HG02642 (cell line): ENCODE data around the gene B3GNT7.
"Not testable (repeated sequence)": the region's sequence is repeated elsewhere in the genome, so short reads cannot be mapped to it uniquely, and the experiment has no call there.

Source experiments
- ATAC-seq: cut with Tn5 transposase; IDR thresholded peaks from one replicate; pipeline ENCODE4 v1.9.1; 2021; ENCODE audit warnings: mild to moderate bottlenecking; ENCODE audit not compliant: unreplicated experiment, poor library complexity

The B3GNT7 gene

GRCh38 chr2:231395188-231396057 is at the start of gene B3GNT7:
TSS of gene B3GNT7 (plus strand) at chr2:231395710. CDS start at chr2:231395804, 94 bp downstream.
- no peak for ATAC-seq

GRCh38 chr2:231347081-231347480 is 48.4 kb upstream of the B3GNT7 start:
- no peak for ATAC-seq

GRCh38 chr2:231347638-231348037 is 47.9 kb upstream of the B3GNT7 start:
- ATAC-seq: no peak

- no peak for ATAC-seq
Measured at GRCh38 chr2:231348173-231348572, 47.3 kb upstream of the B3GNT7 start.

GRCh38 chr2:231348704-231349373 is 46.7 kb upstream of the B3GNT7 start:
- ATAC-seq: no peak

- not testable (repeated sequence) for ATAC-seq
Measured at GRCh38 chr2:231349374-231349735, 46.2 kb upstream of the B3GNT7 start.

- ATAC-seq: no peak
Measured at GRCh38 chr2:231351648-231352047, 43.9 kb upstream of the B3GNT7 start.

- ATAC-seq: no peak
Measured at GRCh38 chr2:231353469-231353868, 42.0 kb upstream of the B3GNT7 start.

GRCh38 chr2:231355508-231356465 is 39.7 kb upstream of the B3GNT7 start:
- ATAC-seq: no peak

- no peak for ATAC-seq
Measured at GRCh38 chr2:231356466-231356844, 39.1 kb upstream of the B3GNT7 start.

GRCh38 chr2:231357048-231357447 is 38.5 kb upstream of the B3GNT7 start:
- ATAC-seq: no peak

GRCh38 chr2:231357931-231358330 is 37.6 kb upstream of the B3GNT7 start:
- ATAC-seq: no peak

GRCh38 chr2:231359441-231359840 is 36.1 kb upstream of the B3GNT7 start:
- no peak for ATAC-seq

- ATAC-seq: no peak
Measured at GRCh38 chr2:231359948-231360347, 35.6 kb upstream of the B3GNT7 start.

- ATAC-seq: no peak
Measured at GRCh38 chr2:231360401-231360800, 35.1 kb upstream of the B3GNT7 start.

- no peak for ATAC-seq
Measured at GRCh38 chr2:231360881-231361371, 34.6 kb upstream of the B3GNT7 start.

GRCh38 chr2:231361701-231362554 is 33.6 kb upstream of the B3GNT7 start:
- ATAC-seq: peak; percentile 87

GRCh38 chr2:231362555-231363184 is 32.8 kb upstream of the B3GNT7 start:
- ATAC-seq: no peak

GRCh38 chr2:231364061-231364460 is 31.4 kb upstream of the B3GNT7 start:
- ATAC-seq: no peak
